SK-N-MC (cell line): ENCODE data around the gene MGAT5B.

Source experiments
- DNase-seq: peaks from one replicate; pipeline ENCODE4 v3.0.0-alpha.2; 2011; ENCODE audit warnings: low read depth, low spot score
- H3K27ac ChIP-seq: fragments of 200-600 bp; sonication (generic); 2 replicates; pipeline ENCODE4 v1.5.1; 2016; ENCODE audit warnings: mixed run types
- H3K36me3 ChIP-seq: fragments of 200-600 bp; sonication (generic); 2 replicates; pipeline ENCODE4 v1.6.1; 2017; ENCODE audit warnings: antibody characterized with exemption, low read length, mixed read lengths; ENCODE audit not compliant: insufficient read depth
- H3K4me3 ChIP-seq: fragments of 200-600 bp; sonication (generic); 2 replicates; pipeline ENCODE4 v1.5.1; 2016
- H3K9ac ChIP-seq: fragments of 200-600 bp; sonication (generic); 2 replicates; pipeline ENCODE4 v1.8.0; 2017; ENCODE audit warnings: mixed run types, mixed read lengths; ENCODE audit not compliant: insufficient read length
- H3K9me3 ChIP-seq: fragments of 200-600 bp; sonication (generic); 2 replicates; pipeline ENCODE4 v1.6.1; 2017; ENCODE audit warnings: low read depth, mild to moderate bottlenecking, antibody characterized with exemption, low read length, moderate library complexity, mixed read lengths
- EZH2 ChIP-seq: fragments of 200-600 bp; sonication (generic); IDR thresholded peaks from one replicate; pipeline ENCODE4 v1.6.1; 2017; ENCODE audit warnings: antibody characterized with exemption
- FOXP2 ChIP-seq: optimal IDR thresholded peaks from 2 replicates; pipeline ENCODE3; 2011; ENCODE audit warnings: mild to moderate bottlenecking, moderate library complexity; ENCODE audit not compliant: insufficient read depth; ENCODE audit errors: extremely low read length, control extremely low read depth
- POLR2AphosphoS5 ChIP-seq: IDR thresholded peaks from 2 replicates; pipeline ENCODE4 v1.6.1; 2012; ENCODE audit warnings: mild to moderate bottlenecking, low read depth, low read length, borderline replicate concordance

Gene MGAT5B

DNA sequence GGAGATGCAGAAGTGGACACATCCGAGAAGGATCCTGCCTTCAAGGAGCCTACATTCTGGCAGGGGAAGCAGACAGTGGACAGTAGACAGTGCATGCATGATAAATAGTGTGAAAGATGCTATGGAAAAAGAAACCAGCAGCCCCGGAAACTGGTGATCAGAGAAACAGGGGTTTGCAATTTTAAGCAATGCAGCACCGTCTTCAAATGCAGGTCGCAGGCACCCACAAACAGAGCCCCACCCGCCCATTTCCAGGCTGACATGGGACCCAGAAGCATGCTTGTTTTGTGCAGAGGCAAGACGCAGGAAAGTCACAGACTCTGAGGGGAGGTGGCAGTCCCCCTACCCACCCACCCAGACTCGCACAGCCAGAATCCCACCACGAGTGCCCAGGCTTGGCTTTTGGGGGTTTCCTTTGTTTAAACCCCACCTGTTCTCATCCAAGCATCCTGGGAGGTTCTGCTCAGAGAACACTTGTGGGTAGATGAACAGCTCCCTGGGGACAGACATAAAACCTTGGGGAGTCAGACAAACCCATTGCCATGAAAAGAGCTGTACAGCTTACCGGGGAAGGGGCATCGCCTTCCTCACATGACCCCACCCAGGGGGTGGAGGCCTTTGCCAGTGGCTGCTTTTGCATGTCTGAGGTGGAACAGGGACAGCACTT, 114.3 kb downstream of the MGAT5B start:
- Histone ChIP-seq H3K4me3 (no peak overlapping the region), H3K9me3 (no peaks in the 10 kb centered on the region), H3K36me3 (no peaks in the 10 kb centered on the region), H3K9ac (no peak overlapping the region), H3K27ac (no peak overlapping the region)
- TF ChIP-seq EZH2, result no peak
- no peak for TF ChIP-seq FOXP2
- no peak for TF ChIP-seq POLR2AphosphoS5
- DNase-seq, result no peak

DNA sequence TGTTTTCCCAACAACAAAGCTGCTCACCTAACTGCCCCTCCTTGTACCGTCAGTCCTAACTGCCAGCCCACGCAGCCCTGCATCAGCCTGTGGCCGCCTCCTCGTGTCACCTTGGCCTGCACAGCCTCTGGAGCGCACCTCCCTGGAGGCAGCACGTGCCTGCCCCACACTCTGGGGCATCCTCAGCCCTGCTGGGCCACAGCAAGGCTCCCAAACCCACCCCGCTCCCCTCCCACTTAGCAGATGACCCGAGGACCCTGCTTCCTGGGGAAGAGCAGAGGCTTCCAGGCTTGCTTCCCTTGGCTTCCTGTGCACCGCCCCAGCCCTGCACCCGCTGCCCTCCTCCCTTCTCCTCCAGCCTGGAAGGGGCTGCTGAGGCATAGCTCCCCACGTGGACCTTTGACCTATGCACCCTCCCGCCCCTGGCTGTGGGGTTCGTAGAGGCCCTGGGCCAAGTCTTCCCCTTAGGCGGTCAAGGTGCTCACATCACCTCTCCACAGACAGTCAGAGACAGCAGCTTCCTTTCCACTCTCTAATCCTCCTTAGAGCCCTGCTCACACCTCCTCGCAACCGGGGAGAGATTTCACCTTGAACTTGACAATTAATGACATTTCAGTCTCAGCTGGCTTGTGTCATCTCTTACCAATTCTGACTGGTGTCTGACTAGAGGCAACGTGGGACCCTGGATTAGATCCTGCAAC, 115.0 kb downstream of the MGAT5B start:
- H3K27ac ChIP-seq, result no peak overlapping the region
- no peak for TF ChIP-seq POLR2AphosphoS5
- TF ChIP-seq FOXP2, result no peak
- TF ChIP-seq EZH2, result no peak
- no peak overlapping the region for H3K4me3 ChIP-seq
- no peak for DNase-seq
- no peak overlapping the region for H3K9ac ChIP-seq
- H3K9me3 ChIP-seq, result no peaks in the 10 kb centered on the region
- H3K36me3 ChIP-seq, result no peaks in the 10 kb centered on the region

DNA sequence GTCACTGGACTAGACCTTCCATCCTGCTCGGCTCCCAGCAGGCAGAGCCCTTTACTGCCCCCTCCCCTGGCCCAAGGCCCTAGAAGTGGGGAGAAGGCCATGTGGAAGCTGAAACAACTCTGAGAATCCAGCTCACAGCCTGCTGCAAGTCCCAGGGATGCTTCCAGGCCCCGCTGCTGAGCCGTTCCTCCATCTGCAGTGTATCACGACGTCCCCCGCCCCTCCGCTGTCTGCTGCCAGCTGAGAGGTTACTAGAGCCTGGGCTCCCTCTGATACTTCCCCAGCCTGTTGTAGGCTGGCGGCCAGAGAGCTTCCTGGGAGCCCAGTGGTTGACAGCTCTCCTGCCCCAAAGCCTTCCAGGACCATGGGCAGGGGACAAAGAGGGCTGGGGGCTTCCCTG, 118.2 kb downstream of the MGAT5B start:
- H3K9ac ChIP-seq, result no peak overlapping the region
- no peaks in the 10 kb centered on the region for H3K9me3 ChIP-seq
- H3K4me3 ChIP-seq, result no peak overlapping the region
- H3K36me3 ChIP-seq, result no peaks in the 10 kb centered on the region
- no peak for TF ChIP-seq FOXP2
- TF ChIP-seq EZH2, result no peak
- TF ChIP-seq POLR2AphosphoS5, result no peak
- DNase-seq, result no peak
- H3K27ac ChIP-seq, result no peak overlapping the region

DNA sequence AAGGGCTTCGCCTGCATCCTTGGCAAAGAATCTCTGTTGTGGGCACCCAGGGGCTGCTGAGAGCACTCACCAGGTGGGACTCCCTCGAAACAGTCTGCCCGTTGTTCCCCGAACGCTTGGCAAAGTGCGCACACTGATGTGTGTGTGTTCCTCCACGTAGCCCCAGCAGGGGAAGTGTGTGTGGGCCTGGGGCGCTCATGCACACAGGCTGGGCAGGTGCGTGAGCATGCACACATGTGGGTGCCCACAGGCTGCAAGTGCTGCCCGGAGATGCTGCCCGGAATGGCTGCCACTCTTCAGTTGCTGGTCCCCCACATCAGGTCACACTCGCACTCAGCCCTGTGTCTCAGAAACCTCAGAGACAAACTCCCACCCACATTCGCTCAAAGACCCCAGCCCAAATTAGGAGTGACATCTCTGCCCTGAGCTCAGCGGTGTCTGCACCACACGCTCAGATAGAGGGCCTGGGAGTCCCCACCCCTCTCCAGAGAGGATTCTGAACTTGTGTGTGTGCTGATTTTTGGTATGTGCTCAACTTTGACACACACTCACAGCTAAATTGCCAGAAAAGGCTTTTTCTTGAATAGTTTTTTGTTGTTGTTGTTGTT, 119.4 kb downstream of the MGAT5B start:
- no peaks in the 10 kb centered on the region for H3K9me3 ChIP-seq
- no peaks in the 10 kb centered on the region for H3K36me3 ChIP-seq
- H3K9ac ChIP-seq, result no peak overlapping the region
- no peak for DNase-seq
- H3K27ac ChIP-seq, result no peak overlapping the region
- no peak for TF ChIP-seq FOXP2
- no peak for TF ChIP-seq EZH2
- no peak for TF ChIP-seq POLR2AphosphoS5
- no peak overlapping the region for H3K4me3 ChIP-seq

DNA sequence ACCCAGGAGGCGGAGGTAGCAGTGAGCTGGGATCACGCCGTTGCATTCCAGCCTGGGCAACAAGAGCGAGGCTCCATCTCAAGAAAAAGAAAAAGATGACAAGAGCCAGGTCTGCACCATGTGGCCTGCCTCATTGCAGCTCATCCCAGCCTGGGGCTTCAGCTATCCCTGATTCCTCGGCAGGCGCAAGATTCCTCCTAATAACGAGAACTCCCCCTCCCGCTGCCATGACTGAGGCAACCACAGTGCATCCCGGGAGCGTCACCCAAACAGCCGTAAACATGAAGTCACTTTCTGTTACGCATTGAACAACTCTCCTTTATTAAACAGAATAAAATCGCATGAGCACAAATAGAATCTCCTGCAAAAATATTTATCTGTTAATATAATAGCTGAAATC, 120.6 kb downstream of the MGAT5B start:
- H3K4me3 ChIP-seq, result no peak overlapping the region

DNA sequence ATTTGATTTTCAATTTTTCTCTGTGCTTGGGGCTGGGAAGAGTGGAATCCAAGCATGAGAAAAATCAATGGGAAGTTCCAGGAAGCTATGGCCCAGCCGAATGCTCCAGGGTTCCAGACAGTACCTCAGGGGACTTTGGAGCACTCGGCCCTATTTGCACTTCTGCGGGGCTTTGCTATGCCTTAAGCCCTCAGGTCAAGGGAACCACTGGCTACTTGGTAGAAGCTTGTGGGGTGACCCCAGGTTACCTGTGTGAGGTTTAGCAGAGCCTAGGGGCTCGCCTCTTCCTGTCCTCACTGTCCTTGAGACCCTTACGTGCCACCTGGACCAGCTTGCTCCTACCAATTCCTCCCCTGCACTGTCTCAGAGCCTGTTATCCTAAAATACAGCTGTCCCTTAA, 121.3 kb downstream of the MGAT5B start:
- no peak overlapping the region for H3K4me3 ChIP-seq
- no peak overlapping the region for H3K27ac ChIP-seq
- no peak overlapping the region for H3K9ac ChIP-seq
- H3K9me3 ChIP-seq, result no peaks in the 10 kb centered on the region
- DNase-seq, result no peak
- TF ChIP-seq POLR2AphosphoS5 (no peak), FOXP2 (no peak), EZH2 (no peak)
- H3K36me3 ChIP-seq, result no peaks in the 10 kb centered on the region

More for the DNA sequence above, 120.6 kb downstream of the MGAT5B start:
- no peak for DNase-seq
- Histone ChIP-seq H3K36me3 (no peaks in the 10 kb centered on the region), H3K27ac (no peak overlapping the region), H3K9me3 (no peaks in the 10 kb centered on the region), H3K9ac (no peak overlapping the region)
- TF ChIP-seq FOXP2 (no peak), EZH2 (no peak), POLR2AphosphoS5 (no peak)

DNA sequence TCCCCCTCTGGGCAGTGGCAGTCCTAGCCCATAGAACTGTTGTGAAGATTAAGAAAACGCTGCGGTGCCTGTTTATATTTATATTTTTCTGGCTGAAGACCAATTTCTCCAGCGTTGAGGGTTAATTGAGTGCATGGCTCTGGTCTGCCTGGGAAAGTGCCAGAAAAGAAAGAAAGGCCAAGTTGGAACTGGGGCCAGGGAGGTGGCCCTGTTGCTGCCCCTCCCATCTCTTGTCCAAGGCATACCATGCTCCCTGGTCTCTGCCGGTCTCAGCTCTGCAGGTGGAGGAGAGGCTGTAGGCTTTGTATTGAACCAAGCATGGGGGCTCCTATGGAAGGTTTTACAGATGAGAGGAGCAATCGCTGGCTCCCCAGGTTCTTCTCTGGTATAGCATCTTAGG, 124.7 kb downstream of the MGAT5B start:
- Histone ChIP-seq H3K4me3 (no peak overlapping the region), H3K9ac (no peak overlapping the region), H3K27ac (no peak overlapping the region), H3K36me3 (no peaks in the 10 kb centered on the region), H3K9me3 (no peaks in the 10 kb centered on the region)
- no peak for DNase-seq
- no peak for TF ChIP-seq POLR2AphosphoS5
- TF ChIP-seq EZH2, result no peak
- TF ChIP-seq FOXP2, result no peak

DNA sequence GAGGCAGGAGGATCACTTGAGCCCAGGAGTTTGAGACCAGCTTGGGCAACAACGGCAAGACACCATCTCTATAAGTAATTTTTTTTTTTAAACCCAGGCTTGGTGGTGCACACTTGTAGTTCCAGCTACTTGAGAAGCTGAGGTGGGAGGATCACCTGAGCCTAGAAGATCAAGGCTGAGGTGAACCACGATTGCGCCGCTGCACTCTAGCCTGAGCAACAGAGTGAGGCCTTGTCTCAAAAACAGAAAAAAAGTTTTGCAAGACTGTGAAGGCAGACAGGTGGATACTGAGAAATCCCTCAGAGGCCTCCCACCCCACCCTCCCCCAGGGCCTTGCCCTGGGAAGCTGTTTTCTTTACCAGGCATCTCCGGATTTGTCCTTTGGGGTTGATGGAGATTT, 125.4 kb downstream of the MGAT5B start:
- no peaks in the 10 kb centered on the region for H3K36me3 ChIP-seq
- no peaks in the 10 kb centered on the region for H3K9me3 ChIP-seq
- H3K9ac ChIP-seq, result no peak overlapping the region
- H3K27ac ChIP-seq, result no peak overlapping the region
- no peak for TF ChIP-seq FOXP2
- TF ChIP-seq POLR2AphosphoS5, result no peak
- no peak for TF ChIP-seq EZH2
- DNase-seq, result no peak
- no peak overlapping the region for H3K4me3 ChIP-seq
